ENCODE results near the gene FUBP3.
"Not testable (repeated sequence)": the region's sequence is repeated elsewhere in the genome, so short reads cannot be mapped to it uniquely, and the experiment has no call there.

The FUBP3 gene

GRCh38 chr9:130663258-130663976 is 84.0 kb downstream of the FUBP3 start:
- no peak for DNase-seq

DNA sequence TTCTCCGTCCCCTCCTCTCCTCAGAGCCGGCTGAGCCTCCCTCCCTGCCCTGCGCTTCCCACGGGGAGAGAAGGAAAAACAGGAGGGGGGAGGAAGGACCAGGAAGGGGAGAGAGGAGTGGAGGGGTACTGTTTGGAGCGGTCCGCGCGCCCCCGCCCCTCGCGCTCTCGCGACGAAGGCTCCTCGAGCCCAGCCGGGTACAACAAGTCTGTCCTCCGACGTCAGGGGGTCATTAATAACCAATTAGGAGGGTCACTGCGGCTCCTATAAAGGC is 84.5 kb downstream of the FUBP3 start:
- DNase-seq: no peak

GRCh38 chr9:130664251-130665028 is 85.1 kb downstream of the FUBP3 start, which contains the start of gene PRDM12:
Gene PRDM12 (plus strand): TSS chr9:130664594. CDS start chr9:130664654, 60 bp downstream.
- DNase-seq: no peak

- no peak for DNase-seq
Measured at GRCh38 chr9:130665029-130665430, 85.7 kb downstream of the FUBP3 start.

DNA sequence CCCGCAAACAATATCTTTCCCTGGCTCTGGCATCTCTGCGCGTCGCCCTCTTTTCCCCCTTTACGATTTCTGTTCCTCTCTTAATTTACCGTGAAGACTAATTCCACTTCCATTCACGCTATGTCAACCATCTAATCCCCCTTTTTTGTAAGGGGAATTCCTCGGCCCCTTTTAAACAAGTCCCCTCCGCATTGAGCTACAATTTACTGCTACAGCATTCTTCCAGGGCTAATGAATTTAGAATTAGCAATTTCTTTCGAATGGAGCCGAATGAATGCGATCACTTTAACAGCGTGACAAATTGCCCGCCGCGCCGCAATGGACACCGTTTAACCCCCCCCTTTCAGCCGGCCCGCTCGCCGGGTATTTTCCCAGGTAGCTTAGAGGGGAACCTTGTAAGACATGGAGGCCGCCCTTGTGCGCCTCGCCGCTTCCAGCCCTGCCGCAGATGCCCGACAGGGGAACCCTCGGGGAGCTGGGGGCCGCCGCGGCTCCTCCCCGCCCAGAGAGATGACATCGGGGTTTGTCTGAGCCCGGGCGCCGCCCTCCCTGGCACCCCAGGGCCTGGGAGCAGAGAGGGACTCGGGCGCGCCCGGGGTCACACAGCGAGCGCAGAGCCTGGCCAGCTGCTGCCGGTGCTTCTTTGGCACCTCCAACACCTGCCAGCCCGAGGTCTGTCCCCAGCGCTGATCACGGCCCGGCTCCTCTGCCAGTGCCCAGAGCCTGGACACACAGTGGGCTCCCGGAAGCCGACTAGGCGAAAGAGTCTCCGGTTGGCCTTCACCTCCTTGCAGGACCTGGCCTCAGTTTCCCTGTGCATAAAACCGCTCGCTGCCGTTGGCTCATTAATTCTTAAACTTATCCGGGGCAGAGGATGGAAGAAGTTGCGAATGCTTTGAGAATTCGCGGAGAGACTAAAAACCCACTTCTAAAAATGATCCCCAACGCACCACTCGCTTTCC is 86.3 kb downstream of the FUBP3 start:
- DNase-seq: no peak

DNA sequence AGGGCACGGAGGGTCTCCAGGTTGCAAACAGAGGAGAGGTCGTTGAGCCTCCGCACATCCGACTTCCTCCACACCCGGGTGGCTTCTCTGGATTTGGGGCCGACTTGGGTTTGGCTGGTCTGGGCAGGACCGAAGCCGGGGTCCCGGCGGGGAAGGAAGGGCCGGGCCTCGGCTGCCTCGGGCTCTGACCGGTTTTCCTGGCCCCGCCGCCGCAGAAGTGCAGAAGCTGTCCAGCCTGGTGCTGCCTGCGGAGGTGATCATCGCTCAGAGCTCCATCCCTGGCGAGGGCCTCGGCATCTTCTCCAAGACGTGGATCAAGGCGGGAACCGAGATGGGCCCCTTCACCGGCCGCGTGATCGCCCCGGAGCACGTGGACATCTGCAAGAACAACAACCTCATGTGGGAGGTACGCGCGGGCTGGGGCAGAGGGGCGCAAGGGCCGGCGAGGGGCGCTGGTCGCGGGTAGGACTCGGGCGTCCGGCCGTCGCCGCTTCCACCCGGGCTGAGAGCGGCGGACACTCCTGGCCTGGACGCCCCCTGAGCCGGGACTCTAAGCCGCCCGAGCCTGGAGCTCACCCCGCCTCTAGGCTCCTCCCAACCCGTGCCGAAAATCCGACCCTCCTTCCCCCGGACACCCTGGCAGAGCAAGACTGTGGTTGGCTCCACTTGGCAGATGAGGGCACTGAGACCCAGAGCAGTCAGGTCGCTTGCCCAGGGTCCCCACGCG is 87.2 kb downstream of the FUBP3 start:
- no peak for DNase-seq

GRCh38 chr9:130667120-130667435 is 87.7 kb downstream of the FUBP3 start:
- no peak for DNase-seq

GRCh38 chr9:130668196-130668595 is 88.8 kb downstream of the FUBP3 start:
- no peak for DNase-seq

- DNase-seq: no peak
Measured at GRCh38 chr9:130668659-130669058, 89.3 kb downstream of the FUBP3 start.

DNA sequence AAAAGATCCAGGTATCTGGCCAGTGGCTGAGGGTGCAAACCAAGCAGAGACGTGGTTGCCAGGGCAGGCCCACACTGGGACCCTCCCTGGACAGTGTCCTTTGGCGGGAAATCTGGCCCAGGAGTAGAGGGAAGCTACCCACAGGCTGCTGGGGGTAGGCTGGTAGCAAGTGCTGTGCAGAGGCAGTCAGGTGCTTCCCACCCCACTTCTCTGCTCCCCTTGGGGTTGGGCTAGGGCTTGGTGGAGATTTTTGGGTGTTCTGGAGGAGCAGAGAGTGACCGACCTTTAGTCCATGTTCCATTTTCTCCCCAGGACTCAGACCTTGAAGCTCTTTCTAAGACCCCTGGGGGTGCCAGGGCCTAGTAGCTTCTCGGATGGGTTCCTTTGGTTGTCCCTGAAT is 90.6 kb downstream of the FUBP3 start:
- no peak for DNase-seq

GRCh38 chr9:130670644-130671043 is 91.3 kb downstream of the FUBP3 start:
- no peak for DNase-seq

DNA sequence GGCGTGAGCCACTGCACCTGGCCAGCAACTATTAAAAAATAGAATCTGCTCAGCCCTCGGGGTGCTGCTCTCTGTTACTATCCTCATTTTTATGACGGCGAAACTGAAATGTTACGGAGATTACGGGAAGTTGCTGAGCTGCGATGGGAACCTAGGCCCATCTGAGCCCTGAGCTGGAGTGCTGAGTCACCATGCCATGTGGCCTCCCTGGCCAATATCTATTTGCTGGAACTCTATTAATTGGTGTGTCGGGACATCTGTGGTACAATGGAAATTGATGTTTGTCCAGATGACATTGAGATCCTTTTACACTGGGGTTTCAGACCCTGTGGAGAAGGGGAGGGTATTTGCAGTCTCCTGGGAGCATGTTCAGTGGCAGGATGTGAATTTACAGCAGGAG is 93.1 kb downstream of the FUBP3 start:
- no peak for DNase-seq

DNA sequence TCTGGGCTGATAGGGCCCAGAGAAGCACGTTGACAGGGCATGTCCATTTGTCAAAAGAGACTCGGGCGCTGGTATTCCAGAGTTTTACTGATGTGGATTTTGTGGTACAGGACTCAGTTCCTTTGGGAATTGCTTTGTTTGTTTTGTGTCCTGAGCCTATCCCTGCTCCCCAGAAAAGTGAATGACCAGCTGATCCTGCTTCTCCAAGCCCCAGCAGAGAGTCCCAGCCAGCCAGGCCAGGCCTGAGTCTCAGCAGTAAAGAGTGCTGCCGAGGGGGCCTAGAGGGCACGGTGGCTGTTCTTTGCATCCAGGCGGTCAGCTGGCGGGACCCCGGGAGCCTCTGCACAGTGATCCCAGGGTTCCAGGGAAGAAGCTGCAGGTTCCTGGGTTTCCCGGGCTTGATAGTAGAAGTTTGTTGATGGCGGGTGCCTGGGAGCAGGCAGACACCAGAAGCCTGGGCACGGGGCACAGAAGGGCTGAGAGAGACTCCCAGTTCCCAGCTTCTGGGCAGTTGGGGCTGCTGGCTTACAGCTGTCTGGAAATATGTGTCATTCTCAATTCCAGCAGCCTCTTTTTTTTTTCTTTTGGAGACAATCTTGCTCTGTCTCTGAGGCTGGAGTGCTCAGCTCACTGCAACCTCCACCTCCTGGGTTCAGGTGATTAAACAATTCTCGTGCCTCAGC is 93.7 kb downstream of the FUBP3 start:
- no peak for DNase-seq

DNA sequence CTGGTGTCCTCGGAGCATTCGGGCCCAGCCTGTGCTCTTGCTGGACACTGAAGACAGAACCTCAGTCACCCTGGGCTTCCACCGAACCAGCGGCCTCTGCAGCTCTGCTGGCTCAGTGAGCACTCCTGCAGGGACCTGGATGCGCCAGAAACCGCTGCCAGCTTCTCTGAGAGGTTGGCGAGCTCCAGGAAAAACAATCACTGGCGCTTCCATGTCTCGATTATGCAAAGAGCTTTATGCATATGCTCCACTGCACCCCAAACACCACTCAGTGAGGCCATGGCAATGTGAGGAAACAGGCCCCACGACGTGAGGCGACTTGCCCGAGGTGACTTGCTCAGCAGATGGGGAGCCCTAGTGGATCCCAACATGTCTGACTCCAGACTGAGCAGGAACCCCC is 96.0 kb downstream of the FUBP3 start:
- no peak for DNase-seq

DNA sequence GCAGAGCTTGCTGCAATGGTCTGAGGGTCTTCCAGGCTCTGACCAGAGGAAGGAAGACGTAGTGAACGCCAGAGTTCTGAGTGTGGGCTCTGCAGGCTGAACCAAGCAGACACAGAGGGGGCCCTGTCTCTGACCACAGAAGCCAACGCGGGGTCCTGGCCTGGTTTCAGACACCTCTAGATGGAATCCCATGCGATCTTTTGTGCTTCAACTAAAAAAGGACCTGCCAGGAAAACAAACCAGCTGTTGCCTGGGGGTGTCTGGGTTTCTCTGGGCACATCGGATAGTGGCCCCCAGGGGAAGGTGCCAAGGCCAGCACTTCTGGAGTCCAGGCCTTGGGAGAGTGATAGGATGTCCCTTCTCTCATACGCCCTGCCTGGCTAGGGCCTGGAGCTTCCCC is 97.9 kb downstream of the FUBP3 start:
- no peak for DNase-seq

- peak; percentile 75 for DNase-seq
Measured at GRCh38 chr9:130680836-130681768, 101.7 kb downstream of the FUBP3 start.

- DNase-seq: peak; percentile 21
Measured at GRCh38 chr9:130681769-130682420, 102.5 kb downstream of the FUBP3 start.

DNA sequence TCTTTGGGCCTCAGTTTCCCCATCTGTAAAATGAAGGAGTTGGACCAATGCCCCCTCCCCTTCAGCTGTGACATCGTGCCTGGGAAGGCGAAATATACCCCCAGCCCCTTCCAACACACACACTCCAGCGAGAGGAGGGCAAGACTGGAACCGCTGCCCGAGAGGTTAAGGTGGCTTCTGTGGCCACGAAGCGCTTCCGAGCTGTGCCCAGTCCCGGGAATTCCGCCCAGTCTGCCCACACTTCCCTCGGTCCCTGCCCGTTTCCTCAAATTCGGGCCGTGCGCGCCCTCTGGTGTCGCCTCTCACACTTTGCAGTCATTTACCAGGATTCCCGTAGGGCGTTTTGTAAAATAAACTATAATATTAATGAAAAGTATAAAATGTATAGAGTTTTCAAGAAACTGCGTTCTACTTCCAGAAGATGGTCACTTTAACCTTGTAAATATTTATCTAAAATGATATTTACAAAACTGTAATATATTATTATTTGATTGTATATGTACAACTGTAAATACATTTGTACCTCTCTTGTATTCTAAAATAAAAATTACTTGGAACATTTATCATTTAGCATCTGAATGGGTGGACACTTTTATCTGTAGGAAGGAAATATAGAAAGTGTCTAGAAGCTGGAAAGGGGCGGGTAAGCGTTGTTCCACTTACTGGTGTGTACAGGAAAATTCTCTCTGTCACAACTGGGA is 103.2 kb downstream of the FUBP3 start:
- peak; percentile 75 for DNase-seq

DNA sequence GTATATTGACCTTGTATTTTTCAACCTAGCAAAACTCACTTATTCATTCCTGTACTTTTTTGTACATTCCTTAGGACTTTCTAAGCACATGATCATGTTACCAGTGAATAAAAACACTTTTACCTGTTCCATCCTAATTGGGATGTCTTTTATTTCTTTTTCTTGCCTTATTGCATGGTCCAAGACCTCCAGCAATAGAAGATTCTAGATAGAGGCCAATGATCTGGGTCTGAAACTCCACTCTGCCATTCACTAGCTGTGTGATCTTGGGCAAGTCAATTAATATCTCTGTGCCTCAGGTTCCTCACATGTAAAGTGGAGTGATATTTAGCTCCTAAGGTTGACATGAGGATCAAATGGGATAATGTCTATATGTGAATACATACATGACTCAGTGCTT is 105.7 kb downstream of the FUBP3 start:
- no peak for DNase-seq

DNA sequence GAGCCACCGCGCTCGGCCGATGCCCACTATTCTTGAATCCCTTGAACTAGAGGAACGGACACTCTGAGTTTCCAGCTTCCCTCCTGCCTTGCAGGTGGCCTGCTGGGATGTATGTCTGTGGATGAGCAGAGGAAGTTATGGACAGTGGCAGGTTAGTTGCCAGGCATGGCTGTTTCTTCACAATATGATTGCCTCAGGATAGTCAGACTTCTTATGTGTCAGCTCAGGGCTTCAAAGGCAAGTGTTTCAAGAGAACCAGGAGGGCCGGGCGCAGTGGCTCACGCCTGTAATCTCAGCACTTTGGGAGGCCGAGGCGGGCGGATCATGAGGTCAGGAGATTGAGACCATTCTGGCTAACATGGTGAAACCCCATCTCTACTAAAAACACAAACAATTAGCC is 106.6 kb downstream of the FUBP3 start:
- DNase-seq: not testable (repeated sequence)

Measured in NCI-H146 (cell line).